Right renal cortex interstitium (tissue), 3 donors: ENCODE data around the gene MSX1. TPM values are rescaled to one million over a fixed set of nuclear protein-coding genes. Genes with fewer than 3 reads are reported as not detected.

ENCODE experiments used
- DNase-seq, 3 donors: peaks; one replicate each; pipeline ENCODE4 v3.0.0-alpha.2; 2013; ENCODE audit warnings: low read depth in 3 of 3, low spot score in 2 of 3
- polyA plus RNA-seq, 3 donors: library from polyadenylated mRNA; unstranded; fragments of 120-200 nt; gene quantifications; one replicate each; pipeline ENCODE4 v1.2.1, GENCODE V29; 2013; ENCODE audit not compliant: insufficient read length in 3 of 3

Gene MSX1
- polyA plus RNA-seq, 3 donors: 0.64 to 0.89 (median 0.86) TPM

GRCh38 chr4:4868040-4868757 is 8.7 kb downstream of the MSX1 start:
- no peak for DNase-seq

GRCh38 chr4:4868758-4869723 is 9.6 kb downstream of the MSX1 start:
- DNase-seq: no peak

GRCh38 chr4:4869731-4870571 is 10.5 kb downstream of the MSX1 start:
- DNase-seq: no peak

GRCh38 chr4:4870576-4871241 is 11.2 kb downstream of the MSX1 start:
- no peak for DNase-seq

- no peak for DNase-seq
These were observed 11.7 kb downstream of the MSX1 start for GRCh38 chr4:4871242-4871572.

GRCh38 chr4:4871573-4872313 is 12.3 kb downstream of the MSX1 start:
- DNase-seq: no peak

GRCh38 chr4:4872314-4872903 is 12.9 kb downstream of the MSX1 start:
- DNase-seq: no peak

- no peak for DNase-seq
These were observed 13.7 kb downstream of the MSX1 start for GRCh38 chr4:4873203-4873602.

- no peak for DNase-seq
These were observed 14.8 kb downstream of the MSX1 start for GRCh38 chr4:4874254-4874653.

GRCh38 chr4:4875147-4875546 is 15.7 kb downstream of the MSX1 start:
- no peak for DNase-seq

GRCh38 chr4:4875611-4876010 is 16.1 kb downstream of the MSX1 start:
- DNase-seq: no peak

- no peak for DNase-seq
These were observed 17.6 kb downstream of the MSX1 start for GRCh38 chr4:4876945-4877661.

- DNase-seq: no peak
These were observed 21.0 kb downstream of the MSX1 start for GRCh38 chr4:4880492-4880891.

GRCh38 chr4:4881432-4881831 is 22.0 kb downstream of the MSX1 start:
- DNase-seq: no peak

GRCh38 chr4:4884611-4885010 is 25.1 kb downstream of the MSX1 start:
- no peak for DNase-seq

- DNase-seq: no peak
These were observed 28.0 kb downstream of the MSX1 start for GRCh38 chr4:4887426-4887825.

GRCh38 chr4:4888695-4889094 is 29.2 kb downstream of the MSX1 start:
- no peak for DNase-seq

- no peak for DNase-seq
These were observed 30.3 kb downstream of the MSX1 start for GRCh38 chr4:4889781-4890180.
